Measurements from ENCODE around the gene FOXJ2. TPM values are rescaled to one million over a fixed set of nuclear protein-coding genes. Genes with fewer than 3 reads are reported as not detected.
A peak's percentile ranks its signal among the peaks of the same experiment; 100 is the strongest.

Gene FOXJ2
- total RNA-seq, 1 experiment from 2014 or later = 5.5 TPM

GRCh38 chr12:7994731-7995205 lies 37.7 kb upstream of the FOXJ2 start:
- Histone ChIP-seq H3K14ac (ENCODE audit: insufficient read depth, low read length) (no peak overlapping the region), H3K23me2 (ENCODE audit: insufficient read length, low read depth, low read length, poor library complexity, severe bottlenecking) (no peaks in the 10 kb centered on the region), H3K27ac (ENCODE audit: insufficient read length, low read depth, low read length) (peak overlapping the region; percentile 47), H2BK12ac (ENCODE audit: insufficient read length, low read depth, low read length) (no peak overlapping the region), H2BK120ac (ENCODE audit: low read depth, low read length, poor library complexity, severe bottlenecking) (no peak overlapping the region), H2BK20ac (ENCODE audit: low read depth, low read length, poor library complexity, severe bottlenecking) (no peak overlapping the region), H3K56ac (ENCODE audit: insufficient read length, low read depth, low read length) (no peak overlapping the region), H3K9ac (ENCODE audit: extremely low read depth, insufficient read length, low read length) (peak overlapping the region; percentile 54), H2AFZ (ENCODE audit: low read length) (no peak overlapping the region), H2AK5ac (ENCODE audit: insufficient read length, low read length) (no peak overlapping the region), H3K4me1 (ENCODE audit: insufficient read depth, low read length) (peaks cover 3% of the 10 kb centered on the region; the same call in 1 of the 2 replicates), H3K4ac (ENCODE audit: low read depth, low read length) (no peak overlapping the region), H4K91ac (ENCODE audit: insufficient read length, low read depth, low read length) (no peak overlapping the region), H4K8ac (replicated peaks; ENCODE audit: insufficient read length, low read depth, low read length) (no peak overlapping the region), H3K79me1 (ENCODE audit: insufficient read depth, low read depth, low read length, poor library complexity, severe bottlenecking) (no peaks in the 10 kb centered on the region), H3K23ac (ENCODE audit: insufficient read length, low read depth, low read length) (no peak overlapping the region), H2BK5ac (ENCODE audit: insufficient read length, low read length) (no peak overlapping the region), H4K5ac (ENCODE audit: insufficient read length, low read depth, low read length) (no peak overlapping the region), H3T11ph (ENCODE audit: low read length) (no peak overlapping the region), H3K79me2 (ENCODE audit: insufficient read depth, low read length) (no peaks in the 10 kb centered on the region), H3K18ac (ENCODE audit: insufficient read length, low read depth, low read length) (no peak overlapping the region), H3K27me3 (ENCODE audit: insufficient read depth, low read length) (no peaks in the 10 kb centered on the region), H3K4me2 (ENCODE audit: insufficient read depth, insufficient read length, low read length) (no peak overlapping the region), H2BK15ac (ENCODE audit: low read depth, low read length) (no peak overlapping the region), H4K20me1 (ENCODE audit: control insufficient read depth, insufficient read depth, insufficient read length) (no peaks in the 10 kb centered on the region), H3K9me3 (ENCODE audit: control insufficient read depth, low read depth, low read length) (no peaks in the 10 kb centered on the region)
- TF ChIP-seq CTCF (conservative IDR thresholded peaks at IDR 0.05) = no peak
- no CpG with 5 or more reads among the region's 7 CpGs for WGBS (ENCODE audit: extremely low coverage, insufficient read length, low lambda C conversion rate)
- H3K27ac Mint-ChIP-seq = no peak overlapping the region; a peak in 2 of 7 replicates
- H3K4me1 Mint-ChIP-seq = peaks cover 5 to 11% of the 10 kb centered on the region in 2 experiments; a peak in 3 of 4 replicates
- peak; percentile 53 for DNase-seq
- peaks cover 14 to 18% (median 16%) of the 10 kb centered on the region in 3 experiments for H3K36me3 Mint-ChIP-seq (ENCODE audit: insufficient read depth in 1 of 3, low read depth in 3 of 3)
- H3K27me3 Mint-ChIP-seq (ENCODE audit: low read depth) = no peaks in the 10 kb centered on the region
- peaks cover 27% of the 10 kb centered on the region in 2 experiments for H3K9me3 Mint-ChIP-seq
- no peak overlapping the region for H3K4me3 Mint-ChIP-seq

All from H9 (cell line).